Measurements from ENCODE around the gene MYOF.
"Not testable (repeated sequence)": the region's sequence is repeated elsewhere in the genome, so short reads cannot be mapped to it uniquely, and the experiment has no call there.

Gene MYOF

DNA sequence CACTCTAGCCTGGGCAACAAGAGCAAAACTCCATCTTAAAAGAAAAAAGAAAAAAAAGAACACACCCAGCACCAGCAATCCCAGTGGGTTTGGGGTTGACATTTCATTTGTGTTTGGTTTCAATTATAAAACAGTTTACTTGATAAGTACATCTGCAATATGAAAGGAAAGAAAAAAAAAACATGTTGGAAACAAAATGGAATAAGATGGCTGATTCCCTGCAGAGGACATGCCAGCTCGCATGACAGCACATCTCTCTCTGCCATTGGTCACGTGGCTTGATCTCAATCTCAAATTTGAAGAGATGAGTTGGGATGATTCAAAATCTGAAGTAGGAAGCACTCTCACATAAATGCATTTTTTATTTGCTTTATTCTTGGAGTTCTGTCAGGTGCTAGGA lies 28.0 kb downstream of the MYOF start:
- DNase-seq (ENCODE audit: low read depth, low spot score): no peak

DNA sequence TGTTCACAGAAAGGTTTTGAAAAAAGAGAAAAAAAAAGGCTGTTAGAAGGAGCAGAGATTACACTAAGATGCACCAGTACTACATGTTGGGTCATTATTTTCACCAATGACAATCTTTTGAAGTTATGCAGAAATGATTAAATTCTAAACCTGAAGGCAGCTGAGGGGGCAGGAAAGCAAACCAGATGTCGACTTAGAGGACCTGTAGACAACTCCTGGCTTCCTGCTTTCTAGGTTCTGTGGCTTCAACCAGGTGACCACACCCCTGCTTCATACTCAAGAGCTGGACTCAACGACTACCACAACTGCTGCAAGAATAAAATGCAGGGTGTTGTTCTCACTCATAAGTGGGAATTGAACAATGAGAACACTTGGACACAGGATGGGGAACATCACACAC lies 30.0 kb downstream of the MYOF start:
- no peak for DNase-seq (ENCODE audit: low read depth, low spot score)

DNA sequence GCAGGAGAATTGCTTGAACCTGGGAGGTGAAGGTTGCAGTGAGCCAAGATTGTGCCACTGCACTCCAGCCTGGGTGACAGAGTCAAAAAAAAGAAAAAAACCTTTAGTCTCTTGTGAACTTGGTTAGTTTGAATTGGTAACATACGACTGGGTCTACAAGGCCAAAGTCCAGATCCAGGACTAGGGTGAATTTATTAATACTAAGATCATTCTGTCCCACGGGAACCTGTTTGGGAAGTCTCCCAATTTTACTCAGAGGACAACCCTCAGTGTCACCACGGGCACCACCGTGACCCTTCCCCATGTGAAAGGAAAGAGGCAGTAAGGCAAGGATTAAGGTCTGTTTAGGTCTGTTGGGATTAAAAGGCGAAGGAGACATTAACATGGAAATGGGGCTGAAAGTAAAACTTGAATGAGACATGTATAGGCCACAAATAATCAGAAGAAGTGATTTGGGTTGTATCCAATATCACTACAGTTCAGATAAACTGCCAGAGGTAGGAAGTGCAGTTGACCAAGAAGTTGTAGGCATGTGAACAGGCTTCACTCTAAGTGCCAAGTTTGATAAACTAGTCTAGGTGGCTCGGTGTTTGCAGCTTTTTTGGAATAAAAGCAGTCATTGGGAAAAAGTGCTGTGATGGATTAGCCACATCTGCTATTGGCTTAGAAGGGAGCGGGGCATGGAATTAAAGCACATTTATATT lies 30.7 kb downstream of the MYOF start:
- no peak for DNase-seq (ENCODE audit: low read depth, low spot score)

DNA sequence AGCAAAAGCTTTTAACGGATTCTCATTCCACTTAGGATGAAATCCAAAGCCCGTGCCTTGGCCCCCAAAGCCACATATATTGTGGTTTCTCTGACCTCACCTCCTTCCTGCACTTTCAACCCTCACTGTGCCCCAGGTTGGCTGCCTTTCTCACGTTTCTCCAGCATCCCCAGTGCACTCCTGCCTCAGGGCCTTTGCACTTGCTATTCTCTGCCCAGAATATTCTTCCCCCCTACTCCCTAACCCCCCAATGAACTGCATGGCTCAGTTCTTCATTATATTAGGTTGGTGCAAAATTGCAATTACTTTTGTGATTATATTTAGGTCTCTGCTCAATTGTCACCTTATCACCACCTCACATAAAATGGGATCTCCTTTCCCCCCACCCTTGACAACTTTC lies 34.2 kb downstream of the MYOF start:
- no peak for DNase-seq (ENCODE audit: low read depth, low spot score)

DNA sequence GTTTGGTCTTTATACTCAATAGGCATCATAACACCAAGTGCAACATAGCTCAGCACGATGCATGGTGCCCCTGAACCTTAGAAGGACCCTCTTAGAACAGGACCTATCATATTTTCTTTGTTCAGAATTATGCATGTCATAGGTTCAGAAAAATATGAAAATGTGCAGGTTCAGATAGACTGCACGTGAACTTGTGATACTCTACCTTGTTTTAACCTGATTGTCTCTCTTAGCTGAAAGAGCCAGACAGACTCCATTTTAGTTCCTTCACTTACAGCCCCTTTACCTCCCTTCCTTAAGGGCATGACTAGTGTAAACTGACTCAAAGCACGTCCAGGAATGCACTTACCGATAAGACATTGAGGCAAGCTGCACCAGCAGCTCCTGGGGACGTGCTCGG lies 35.1 kb downstream of the MYOF start:
- no peak for DNase-seq (ENCODE audit: low read depth, low spot score)

DNA sequence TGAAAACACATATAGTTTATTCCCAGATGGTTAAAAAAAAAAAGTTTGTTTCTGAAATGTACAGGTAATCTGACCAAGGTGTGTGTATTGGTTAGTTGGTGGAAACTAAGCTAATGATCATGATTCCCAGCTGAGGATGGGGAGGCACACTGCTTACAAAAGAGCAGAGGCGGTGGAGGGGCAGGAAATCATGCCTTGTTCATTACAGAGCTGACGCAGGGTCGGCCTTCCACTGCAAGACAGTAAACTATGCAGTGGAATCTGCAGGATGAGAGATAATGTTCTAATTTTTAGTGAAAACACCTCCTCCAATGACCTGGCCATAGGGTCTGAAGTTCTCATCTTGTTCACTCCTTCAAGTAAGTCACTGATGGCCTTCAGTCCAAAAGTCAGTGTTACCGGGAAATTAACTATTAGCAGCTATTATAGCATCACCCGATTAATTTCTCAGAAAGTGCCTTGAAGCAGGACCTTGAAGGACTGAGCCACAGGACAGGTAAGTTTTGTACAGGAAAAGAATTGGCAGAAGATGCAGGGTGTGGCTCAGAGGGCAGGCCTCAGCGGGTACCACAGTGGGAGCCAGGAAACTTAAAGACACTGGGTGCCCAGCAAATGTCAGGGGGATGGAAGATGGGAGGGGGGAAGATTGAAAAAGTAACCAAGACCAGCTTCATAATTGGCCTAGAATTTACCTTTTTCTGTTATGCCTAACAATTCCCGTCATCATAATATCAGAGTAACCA lies 36.0 kb downstream of the MYOF start:
- no peak for DNase-seq (ENCODE audit: low read depth, low spot score)

DNA sequence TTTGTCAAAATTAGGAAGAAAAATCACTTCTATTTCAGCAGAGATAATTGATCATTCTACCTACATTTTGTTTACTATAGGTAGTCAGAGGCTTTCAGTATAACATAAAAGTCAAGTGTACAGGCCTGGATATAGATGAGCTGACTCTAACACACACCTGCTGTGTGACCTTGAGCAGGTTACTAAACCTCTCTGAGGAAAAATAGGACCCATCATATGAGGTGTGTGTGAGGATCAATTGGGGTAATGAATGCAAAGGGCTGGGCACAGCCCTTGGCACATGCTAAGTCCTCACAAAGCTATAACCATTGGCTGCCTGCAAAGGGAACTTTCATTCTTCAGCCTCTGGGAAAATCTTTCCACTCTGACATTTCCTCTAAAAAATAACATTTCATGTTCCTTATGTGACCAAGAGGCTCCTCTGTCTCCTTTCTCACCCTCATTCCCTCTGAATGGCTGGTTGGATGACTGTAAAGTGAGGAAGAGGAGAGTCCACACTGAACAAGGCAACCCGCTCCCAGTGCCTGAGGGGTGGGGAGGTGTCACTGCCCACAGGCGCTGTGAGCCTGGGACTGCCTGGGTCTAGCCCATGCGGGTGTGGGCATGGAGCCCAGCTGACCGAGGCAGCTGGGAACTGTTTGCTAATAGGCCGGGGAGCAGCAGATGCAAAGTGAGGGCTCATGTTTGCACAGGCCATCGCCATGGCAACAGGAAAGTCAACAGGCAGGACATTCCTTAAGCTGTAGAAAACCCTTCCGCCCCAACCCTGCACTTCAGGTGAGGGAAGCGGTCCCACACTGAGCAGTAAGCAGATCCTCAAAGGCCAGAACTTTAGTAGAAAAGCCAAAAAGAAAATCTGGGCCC lies 36.8 kb downstream of the MYOF start:
- no peak for DNase-seq (ENCODE audit: low read depth, low spot score)

DNA sequence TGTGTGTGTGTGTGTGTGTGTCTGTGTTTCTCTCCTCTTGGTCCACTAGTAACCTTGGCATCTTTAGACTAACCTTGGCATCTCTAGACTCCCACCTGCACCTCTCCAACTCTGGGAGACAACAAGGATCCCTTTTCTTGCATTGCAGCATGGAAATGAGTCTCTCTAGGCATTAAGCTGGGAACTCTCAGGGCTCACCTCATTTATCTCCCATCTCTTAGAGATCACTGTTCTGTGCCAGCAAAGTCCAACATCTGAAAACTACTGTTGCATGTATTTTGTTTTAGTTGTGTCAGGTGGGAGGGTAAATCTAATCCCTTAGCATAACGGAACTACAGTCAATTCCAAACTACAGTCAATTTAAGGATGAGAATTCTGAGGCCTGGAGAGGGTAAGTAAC lies 38.7 kb downstream of the MYOF start:
- no peak for DNase-seq (ENCODE audit: low read depth, low spot score)

DNA sequence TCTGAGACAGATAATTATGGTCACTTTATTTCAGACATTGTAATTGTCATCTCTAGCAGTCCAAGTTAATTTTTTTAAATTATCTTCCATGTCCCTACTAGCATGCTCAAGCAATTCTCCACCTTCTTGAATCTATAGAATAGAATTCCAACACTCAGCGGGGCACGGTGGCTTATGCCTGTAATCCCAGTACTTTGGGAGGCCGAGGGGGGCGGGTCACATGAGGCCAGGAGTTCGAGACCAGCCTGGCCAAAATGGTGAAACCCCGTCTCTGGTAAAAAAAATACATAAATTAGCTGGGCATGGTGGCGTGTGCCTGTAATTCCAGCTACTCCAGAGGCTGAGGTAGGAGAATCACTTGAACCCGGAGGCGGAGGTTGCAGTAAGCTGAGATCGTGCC lies 39.4 kb downstream of the MYOF start:
- not testable (repeated sequence) for DNase-seq (ENCODE audit: low read depth, low spot score)

DNA sequence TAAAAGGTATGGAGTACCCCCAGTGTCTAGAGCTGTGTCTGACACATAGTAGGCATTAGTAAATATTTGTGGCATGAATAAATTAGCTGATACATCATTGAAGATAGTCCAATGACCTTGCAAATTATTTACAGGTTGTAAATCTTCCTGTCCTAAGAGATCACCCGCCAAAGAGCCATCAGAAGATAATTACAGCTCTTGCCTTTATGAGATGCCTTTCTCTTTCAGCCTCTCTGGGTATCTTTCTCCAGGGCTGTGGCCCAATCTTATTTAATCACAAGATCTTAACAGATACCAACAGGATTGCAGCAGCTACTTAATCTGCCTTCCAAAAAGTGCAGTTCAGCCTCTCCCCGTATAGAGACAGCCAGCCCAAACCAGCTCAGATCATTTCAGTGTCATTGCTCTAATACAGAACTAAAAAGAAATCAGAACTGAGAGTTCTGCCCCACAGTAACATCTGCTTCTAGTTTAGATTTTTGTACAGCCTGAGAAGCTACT lies 41.5 kb downstream of the MYOF start:
- DNase-seq (ENCODE audit: low read depth, low spot score): no peak

DNA sequence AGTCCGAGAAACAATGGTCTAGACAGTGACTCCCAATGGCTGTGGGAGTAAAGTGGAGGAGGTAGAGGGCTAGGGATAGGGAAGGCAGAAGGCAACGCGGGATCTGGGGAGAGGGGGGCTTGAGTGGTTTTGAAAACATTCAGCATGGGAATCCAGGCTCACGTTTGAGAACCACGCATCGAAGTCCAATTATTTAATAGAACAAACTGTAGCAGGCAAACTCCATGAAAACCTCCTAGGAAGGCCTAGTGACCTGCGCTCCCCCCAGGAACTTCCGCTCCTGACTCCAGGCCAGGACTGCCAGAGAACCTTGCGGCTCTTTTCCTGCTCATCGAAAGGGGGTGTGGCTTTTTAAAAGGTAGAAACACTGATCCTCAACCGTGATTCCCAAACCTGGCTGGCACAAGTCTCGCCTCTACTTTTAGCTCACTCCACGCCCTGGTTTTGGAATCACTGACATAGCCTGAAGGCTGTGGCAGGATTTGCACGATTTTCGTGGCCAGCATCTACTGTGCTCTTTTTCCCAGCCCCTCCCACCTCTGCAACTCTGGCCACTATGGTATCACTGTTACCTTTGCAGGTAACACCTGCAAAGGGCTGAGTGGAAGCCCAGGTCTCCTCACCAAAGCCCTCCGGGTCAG lies 43.4 kb downstream of the MYOF start:
- DNase-seq (ENCODE audit: low read depth, low spot score): no peak

DNA sequence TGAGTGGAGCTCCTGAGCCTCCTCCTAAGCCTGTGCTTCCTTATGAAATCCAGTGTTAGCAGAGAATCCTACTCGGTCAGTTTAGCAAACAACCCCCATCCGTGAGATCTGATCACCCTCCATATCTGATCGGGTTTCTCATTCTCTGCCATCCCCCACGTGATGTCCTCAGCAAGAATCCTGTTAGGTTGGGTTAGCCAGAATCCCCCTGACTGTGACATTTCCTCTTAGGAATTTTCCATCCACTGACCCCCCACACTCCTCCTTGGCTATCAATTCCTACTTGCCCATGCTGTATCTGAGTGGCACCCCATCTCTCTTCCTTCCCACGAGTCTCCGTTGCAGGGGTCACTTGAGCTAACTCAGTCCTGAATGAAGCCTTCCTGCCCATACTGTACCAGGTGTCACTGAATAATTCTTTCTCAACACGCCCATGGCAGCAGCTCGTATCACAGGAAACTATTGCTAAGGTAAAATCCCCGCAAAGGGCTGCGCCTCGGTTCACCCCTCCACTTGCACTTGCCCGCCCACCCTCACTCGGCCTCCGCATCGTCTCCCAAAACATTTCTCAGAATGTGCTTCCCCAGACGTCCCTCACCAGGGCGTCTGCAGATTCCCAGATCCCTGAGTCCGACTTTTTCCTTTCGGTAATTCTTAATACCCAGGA lies 44.1 kb downstream of the MYOF start:
- no peak for DNase-seq (ENCODE audit: low read depth, low spot score)

DNA sequence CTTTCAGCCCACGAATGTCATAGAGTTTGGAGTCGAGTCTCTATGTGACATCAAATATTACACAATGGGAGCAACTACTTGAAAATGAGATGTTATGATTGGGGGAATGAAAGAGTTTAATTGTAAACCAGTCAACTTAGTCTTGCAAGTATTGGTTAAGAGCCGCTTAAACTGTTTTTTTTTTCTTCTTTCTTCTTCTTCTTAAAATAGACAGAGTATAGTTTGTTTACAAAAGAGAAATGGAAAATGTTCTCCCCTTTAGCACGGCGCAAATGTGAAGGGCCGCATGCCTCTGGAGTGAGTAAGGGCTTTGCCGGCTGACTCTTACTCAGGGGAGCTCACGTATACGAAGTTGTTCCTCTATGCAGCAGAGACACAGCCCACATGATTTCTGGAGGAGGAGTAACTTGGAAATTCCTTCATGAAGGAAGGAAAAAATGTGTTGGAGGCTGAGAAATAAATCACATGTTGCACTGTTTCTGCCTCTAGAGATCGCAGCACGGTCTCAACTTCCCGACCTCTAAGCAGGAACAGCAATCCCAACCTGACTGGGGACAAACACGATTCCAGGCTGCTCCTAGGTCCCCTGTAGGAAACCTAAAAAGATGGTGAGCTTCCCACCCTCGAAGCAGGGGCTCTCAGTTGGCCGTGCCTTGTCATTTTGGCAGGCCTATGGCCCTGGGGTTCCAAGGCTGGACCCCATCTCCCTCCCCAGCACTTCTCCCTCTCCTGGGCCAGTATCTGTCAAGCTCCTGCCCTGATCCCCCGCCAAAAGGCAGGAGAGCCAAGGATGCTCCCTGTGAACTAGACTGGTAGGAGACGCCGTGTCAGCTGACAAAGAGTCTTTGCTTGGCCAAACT lies 44.8 kb downstream of the MYOF start:
- DNase-seq (ENCODE audit: low read depth, low spot score): no peak

DNA sequence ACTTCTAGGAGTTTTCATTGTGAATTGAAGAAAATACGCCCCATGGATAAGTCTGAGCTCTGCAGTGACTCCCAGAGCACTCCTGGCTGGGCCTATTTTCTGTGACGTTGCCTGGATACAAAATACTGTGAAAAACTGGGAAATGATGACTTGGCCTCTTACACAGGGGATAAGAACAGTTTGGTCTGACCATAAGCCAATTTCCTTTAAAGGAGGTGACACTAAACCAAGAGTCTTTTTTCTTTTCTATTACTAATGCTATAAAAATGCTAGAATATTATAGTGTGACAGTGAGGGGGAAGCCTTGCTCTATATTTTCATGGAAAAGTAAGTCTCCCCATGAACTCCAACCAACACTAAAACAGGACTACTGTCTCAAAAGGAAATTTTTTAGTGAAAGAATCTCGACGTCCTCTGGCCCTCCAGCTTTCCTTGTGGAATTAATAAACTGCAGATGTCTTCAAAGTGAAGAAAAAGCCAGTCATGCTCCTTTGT lies 45.5 kb downstream of the MYOF start:
- DNase-seq (ENCODE audit: low read depth, low spot score): no peak

DNA sequence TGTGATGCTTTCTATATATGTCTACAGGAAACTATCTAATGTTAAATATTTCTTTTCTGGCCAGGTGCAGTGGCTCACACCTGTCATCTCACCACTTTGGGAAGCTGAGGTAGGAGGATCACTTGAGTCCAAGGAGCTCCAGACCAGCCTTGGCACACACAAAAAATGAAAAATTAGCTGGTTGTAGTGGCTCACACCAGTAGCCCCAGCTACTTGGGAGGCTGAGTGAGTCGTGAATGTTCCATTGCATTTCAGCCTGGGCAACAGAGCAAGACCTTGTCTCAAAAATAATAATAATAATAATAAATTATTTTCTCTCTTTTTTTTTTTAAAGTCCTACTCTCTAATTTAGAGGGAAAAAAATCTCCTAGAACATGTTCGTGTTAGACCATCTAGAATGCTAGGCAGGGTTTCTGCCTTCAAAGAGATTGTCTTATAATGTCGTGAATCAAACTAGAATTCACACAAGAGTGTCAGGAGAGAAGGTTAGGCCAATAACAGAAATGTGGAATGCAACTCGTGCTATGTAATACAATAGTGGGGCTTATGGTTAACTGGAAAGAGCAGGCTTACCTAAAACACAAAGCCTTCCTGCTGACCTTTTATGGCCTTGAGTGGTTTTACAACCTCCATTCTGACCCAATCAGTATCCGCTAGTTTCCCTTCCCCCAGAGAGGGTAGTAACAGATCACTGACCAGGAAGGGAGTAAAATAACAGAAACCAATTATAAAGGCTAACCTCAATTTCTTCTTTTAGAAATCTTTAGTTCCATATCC lies 46.3 kb downstream of the MYOF start:
- no peak for DNase-seq (ENCODE audit: low read depth, low spot score)

DNA sequence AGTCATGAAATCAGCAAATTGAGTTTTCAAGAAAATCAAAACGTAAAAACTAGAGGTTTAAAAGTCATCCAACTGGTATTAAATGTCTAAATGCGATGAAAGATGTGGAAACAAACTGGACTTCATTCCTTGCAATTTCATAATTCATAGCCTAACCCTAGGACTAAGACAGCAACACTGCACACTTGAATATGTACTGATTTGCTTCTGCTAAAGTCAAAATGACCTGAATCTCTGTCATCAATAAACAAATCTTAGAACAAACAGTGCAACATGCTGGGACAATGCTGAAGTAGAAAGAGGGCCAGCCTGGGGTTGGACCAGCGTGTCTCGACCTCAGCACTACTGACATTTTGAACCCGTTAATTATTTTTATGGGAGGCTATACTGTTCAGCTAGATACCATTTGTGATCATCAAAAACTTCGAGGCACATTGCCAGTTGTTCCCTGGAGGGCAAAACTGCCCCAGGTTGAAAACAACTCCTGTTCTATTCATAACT lies 47.1 kb downstream of the MYOF start:
- DNase-seq (ENCODE audit: low read depth, low spot score): no peak

DNA sequence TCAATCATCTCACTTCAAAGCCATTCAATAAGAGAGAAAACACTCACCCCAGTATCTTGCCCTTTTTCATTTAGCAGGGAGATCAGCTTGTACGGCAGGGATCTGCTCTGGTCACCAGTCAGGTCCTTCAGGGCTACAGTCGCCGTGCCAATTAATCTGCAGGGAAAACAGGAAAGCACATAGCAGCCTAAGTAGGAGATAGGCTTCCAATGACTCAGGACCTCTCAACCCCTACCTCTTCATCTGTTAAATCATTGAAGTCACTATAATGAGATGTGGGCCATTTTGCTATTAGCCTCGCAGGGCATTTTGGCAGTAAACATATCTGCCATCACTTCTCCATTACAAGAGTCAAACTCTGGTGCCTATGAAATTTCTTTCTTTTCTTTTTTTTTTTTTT lies 50.8 kb downstream of the MYOF start:
- no peak for DNase-seq (ENCODE audit: low read depth, low spot score)

DNA sequence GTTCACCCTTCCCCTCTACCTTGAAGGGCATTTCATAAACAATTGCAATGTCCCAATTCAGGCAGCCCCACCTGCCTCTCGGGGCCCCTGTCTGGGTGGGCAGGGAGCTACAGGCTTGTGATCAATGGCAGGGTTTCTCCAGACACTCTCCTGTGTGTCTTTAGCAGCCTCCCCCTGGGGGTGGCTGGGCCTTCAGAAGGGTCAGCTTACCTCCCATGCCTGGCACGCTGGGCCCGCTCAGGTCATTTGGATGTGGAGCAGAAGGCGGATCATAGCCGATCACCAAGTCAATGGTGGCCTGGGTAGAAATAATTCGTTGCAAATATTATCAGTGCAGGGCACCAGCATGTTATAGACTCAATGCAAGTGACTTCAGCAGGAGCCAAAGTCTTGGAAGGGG lies 56.3 kb downstream of the MYOF start:
- DNase-seq (ENCODE audit: low read depth, low spot score): no peak

DNA sequence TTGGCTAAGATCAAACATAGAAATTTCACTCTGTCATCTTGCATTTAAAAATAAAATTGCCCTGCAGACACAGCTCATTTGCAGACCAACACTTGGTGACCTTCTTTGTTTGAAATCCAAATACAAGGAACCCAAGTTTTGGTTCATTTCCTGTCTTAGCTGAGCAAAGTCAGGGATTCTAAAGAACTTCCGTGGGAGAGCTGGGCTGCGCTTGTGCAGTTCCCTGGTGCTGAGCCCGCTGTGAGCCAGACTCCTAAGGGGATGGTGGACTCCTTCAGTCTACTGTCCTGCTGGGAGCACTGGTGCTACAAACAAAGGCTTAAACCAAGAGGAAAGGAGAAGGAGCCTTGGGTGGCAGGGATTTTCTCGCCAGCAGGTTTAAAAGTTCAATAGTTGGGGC lies 60.0 kb downstream of the MYOF start:
- no peak for DNase-seq (ENCODE audit: low read depth, low spot score)

Data from activated CD4-positive, CD25-positive, alpha-beta regulatory T cell treated with anti-CD3 and anti-CD28 coated beads, Interleukin-2, amount 50 U/mL, for 16 hours (primary cell).